ENCODE results near the gene NRXN3.

GRCh38 chr14:78181270-78181669, 11.1 kb downstream of the NRXN3 start:
- TF ChIP-seq EZH2 (IDR thresholded peaks at IDR 0.05; ENCODE audit: borderline replicate concordance, insufficient read depth, low read length, poor library complexity, severe bottlenecking) (no peak), EP300 (conservative IDR thresholded peaks at IDR 0.05; ENCODE audit: poor library complexity, severe bottlenecking) (no peak), RAD21 (conservative IDR thresholded peaks at IDR 0.05) (no peak)
